Putamen (tissue), 1 donor: Measurements from ENCODE around the gene BRD2.

Experiments used
- DNase-seq: peaks from one replicate; pipeline ENCODE4 v3.0.0-alpha.2; 2016; ENCODE audit warnings: low spot score

Gene BRD2

GRCh38 chr6:32949113-32949512 is 19.3 kb upstream of the BRD2 start:
- no peak for DNase-seq

GRCh38 chr6:32950010-32950409 is 18.4 kb upstream of the BRD2 start:
- DNase-seq: no peak

GRCh38 chr6:32950449-32950848 is 17.9 kb upstream of the BRD2 start:
- DNase-seq: no peak

GRCh38 chr6:32952817-32953739 is 15.3 kb upstream of the BRD2 start, which contains the start of gene HLA-DMA:
Gene HLA-DMA (minus strand): TSS chr6:32953097. CDS start chr6:32953036, 61 bp downstream.
- peak; percentile 83 for DNase-seq

- no peak for DNase-seq
These were observed 14.6 kb upstream of the BRD2 start for GRCh38 chr6:32953775-32954174.

- DNase-seq: no peak
These were observed 14.1 kb upstream of the BRD2 start for GRCh38 chr6:32954267-32954666.

- no peak for DNase-seq
These were observed 13.2 kb upstream of the BRD2 start for GRCh38 chr6:32954986-32955802.

GRCh38 chr6:32956176-32956575 is 12.2 kb upstream of the BRD2 start:
- no peak for DNase-seq

GRCh38 chr6:32960563-32960962 is 7.8 kb upstream of the BRD2 start:
- no peak for DNase-seq

- no peak for DNase-seq
These were observed 6.1 kb upstream of the BRD2 start for GRCh38 chr6:32962213-32962826.

GRCh38 chr6:32963866-32964265 is 4.5 kb upstream of the BRD2 start:
- DNase-seq: no peak

GRCh38 chr6:32964776-32965175 is 3.6 kb upstream of the BRD2 start:
- no peak for DNase-seq

GRCh38 chr6:32967151-32968091 is 973 bp upstream of the BRD2 start:
- DNase-seq: peak; percentile 71

GRCh38 chr6:32968867-32969684 is 682 bp downstream of the BRD2 start:
- DNase-seq: peak; percentile 89

GRCh38 chr6:32969685-32970412 is 1.5 kb downstream of the BRD2 start:
- peak; percentile 81 for DNase-seq

GRCh38 chr6:32970413-32971241 is 2.2 kb downstream of the BRD2 start:
- DNase-seq: peak; percentile 86

- no peak for DNase-seq
These were observed 2.8 kb downstream of the BRD2 start for GRCh38 chr6:32971242-32971580.

- peak; percentile 100 for DNase-seq
These were observed 3.4 kb downstream of the BRD2 start for GRCh38 chr6:32971581-32972352.
